ENCODE results near the gene NFATC2.

DNA sequence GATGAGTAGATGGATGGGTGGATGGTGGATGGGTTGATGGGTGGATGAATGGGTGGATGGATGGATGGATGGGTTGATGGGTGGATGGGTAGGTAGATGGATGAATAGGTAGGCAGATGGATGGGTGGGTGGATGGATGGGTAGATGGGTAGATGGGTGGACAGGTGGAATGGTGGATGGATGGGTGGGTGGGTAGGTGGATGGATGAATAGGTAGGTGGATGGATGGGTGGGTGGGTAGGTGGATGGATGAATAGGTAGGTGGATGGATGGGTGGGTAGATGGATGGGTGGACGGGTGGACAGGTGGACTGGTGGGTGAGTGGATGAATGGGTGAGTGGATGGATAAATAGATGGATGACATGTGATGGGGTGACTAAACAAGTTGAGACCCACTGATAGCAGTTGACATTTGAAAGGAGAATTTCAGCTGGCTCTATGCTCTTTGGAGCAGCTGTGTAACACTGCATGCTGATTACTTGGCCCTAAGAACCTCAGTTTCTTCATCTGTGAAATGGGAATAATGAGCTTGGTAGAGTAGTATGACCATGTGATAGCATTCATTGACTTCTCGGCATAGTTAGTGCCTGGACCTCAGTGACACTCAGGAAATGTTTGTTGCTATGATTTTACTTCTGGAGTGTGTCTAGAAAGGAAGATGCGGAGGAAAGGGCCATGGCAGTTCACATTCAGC, 184.3 kb downstream of the NFATC2 start:
- no peak for TF ChIP-seq POLR2A (IDR thresholded peaks at IDR 0.05)
- TF ChIP-seq, protein P1, sequence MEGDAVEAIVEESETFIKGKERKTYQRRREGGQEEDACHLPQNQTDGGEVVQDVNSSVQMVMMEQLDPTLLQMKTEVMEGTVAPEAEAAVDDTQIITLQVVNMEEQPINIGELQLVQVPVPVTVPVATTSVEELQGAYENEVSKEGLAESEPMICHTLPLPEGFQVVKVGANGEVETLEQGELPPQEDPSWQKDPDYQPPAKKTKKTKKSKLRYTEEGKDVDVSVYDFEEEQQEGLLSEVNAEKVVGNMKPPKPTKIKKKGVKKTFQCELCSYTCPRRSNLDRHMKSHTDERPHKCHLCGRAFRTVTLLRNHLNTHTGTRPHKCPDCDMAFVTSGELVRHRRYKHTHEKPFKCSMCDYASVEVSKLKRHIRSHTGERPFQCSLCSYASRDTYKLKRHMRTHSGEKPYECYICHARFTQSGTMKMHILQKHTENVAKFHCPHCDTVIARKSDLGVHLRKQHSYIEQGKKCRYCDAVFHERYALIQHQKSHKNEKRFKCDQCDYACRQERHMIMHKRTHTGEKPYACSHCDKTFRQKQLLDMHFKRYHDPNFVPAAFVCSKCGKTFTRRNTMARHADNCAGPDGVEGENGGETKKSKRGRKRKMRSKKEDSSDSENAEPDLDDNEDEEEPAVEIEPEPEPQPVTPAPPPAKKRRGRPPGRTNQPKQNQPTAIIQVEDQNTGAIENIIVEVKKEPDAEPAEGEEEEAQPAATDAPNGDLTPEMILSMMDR (IDR thresholded peaks at IDR 0.05), result no peak

Data from uterus (tissue), 2 donors.